ENCODE measurements around the gene VPS26A.
A peak's percentile ranks its signal among the peaks of the same experiment; 100 is the strongest.

The VPS26A gene

DNA sequence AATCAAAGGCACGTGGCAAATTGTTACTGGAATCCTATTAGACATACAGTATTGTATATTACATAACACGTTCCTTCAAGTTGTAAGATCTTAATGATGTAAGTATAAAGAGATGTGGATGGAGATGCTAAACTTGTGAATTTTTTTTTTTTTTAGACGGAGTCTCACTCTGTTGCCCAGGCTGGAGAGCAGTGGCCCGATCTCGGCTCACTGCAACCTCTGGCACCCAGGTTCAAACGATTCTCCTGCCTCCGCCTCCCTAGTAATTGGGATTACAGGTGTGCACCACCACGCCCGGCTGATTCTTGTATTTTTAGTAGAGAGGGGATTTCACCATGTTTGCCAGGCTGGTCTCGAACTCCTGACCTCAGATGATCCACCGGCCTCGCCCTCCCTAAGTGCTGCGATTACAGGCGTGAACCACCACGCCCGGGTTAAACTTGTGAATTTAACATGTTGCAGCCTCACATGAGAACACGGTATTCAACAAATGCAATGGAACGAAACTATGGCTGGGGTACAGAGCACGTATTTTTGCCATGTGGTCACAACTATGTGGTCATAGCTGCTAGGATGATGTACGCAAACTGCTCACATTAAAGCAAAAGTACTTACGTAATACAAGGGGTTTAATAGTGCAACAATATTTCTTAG, 55.2 kb downstream of the VPS26A start:
- no peak for DNase-seq

- DNase-seq: peak; percentile 63
Observed at GRCh38 chr10:69179743-69180524, 56.0 kb downstream of the VPS26A start, which contains the start of gene SUPV3L1. TSS of gene SUPV3L1 (plus strand) at chr10:69180234. CDS start at chr10:69180292, 58 bp downstream.

- no peak for DNase-seq
Observed at GRCh38 chr10:69180525-69181204, 56.7 kb downstream of the VPS26A start.

- DNase-seq: no peak
Observed at GRCh38 chr10:69181433-69181832, 57.5 kb downstream of the VPS26A start.

DNA sequence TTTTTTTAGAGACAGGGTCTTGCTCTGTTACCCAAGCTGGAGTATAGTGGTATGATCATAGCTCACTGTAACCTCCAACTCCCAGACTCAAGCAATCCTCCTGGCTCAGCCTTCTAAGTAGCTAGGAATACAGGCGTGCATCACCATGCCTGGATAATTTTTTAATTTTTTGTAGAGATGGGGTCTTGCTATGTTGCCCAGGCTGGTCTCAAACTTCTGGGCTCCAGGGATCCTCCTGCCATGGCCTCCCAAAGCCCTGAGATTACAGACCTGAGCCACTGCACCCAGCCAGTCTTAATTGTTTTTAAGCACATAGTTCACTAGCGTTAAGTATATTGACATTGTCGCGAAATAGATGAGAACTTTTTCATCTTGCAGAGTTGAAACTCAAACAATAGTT, 58.0 kb downstream of the VPS26A start:
- DNase-seq: no peak

GRCh38 chr10:69186524-69186923, 62.5 kb downstream of the VPS26A start:
- DNase-seq: no peak

GRCh38 chr10:69201045-69201444, 77.1 kb downstream of the VPS26A start:
- DNase-seq: no peak

- no peak for DNase-seq
Observed at GRCh38 chr10:69202332-69202731, 78.4 kb downstream of the VPS26A start.

DNA sequence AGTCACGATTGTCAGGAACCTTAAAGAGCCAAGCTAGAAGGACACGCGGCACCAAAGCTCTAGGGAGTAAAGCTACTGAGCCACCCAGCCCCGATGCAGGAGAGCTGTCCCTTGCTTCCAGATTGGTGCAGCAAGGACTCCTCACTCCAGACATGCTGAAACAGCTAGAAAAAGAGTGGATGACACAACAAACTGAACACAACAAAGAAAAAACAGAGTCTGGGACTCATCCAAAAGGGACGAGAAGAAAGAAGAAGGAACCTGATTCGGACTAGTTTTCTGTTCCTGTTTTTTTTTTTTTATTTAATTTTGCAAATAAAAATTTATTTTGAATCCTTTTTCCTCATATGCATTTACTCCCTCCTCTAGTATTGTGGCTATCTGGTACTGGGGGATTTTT, 84.8 kb downstream of the VPS26A start:
- DNase-seq: no peak

- no peak for DNase-seq
Observed at GRCh38 chr10:69209787-69210484, 86.0 kb downstream of the VPS26A start.

DNA sequence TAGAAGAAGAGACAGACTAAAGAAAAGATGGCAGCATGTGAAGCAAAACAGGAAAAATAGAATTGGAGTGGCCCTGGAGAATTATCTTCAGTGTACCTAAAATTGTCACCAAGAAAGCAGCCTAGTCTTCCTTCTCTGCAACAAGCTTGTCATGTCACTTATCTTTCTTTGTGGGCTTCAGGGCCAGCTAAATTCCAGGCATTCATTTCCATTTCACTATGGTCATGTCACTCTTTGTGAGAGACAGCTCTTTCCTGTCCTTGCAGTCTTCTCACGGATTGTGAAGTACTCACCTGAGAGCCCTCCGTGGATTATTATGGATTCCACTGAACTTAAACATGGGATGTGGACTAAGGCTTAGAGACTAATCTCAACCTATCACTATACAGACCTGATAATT, 87.1 kb downstream of the VPS26A start:
- DNase-seq: no peak

DNA sequence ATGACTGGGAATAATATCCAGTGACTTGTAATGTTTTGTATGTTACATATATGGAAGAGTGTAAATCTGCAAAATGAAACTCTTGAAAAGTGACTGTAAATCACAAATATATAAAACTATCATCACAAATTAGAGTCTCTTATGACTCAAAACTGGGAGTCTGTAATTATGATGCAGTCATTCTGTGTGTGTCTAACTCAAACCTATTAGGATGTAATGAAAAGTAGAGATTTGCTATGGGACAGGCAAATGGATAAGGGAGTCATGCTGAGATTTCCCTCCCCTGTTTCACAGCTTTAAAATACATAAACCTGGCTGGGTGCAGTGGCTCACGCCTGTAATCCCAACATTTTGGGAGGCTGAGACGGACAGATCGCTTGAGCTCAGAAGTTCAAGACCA, 87.5 kb downstream of the VPS26A start:
- no peak for DNase-seq

GRCh38 chr10:69213591-69214311, 89.8 kb downstream of the VPS26A start:
- DNase-seq: no peak

- DNase-seq: no peak
Observed at GRCh38 chr10:69214666-69215131, 90.7 kb downstream of the VPS26A start.

GRCh38 chr10:69215405-69216171, 91.6 kb downstream of the VPS26A start:
- no peak for DNase-seq

DNA sequence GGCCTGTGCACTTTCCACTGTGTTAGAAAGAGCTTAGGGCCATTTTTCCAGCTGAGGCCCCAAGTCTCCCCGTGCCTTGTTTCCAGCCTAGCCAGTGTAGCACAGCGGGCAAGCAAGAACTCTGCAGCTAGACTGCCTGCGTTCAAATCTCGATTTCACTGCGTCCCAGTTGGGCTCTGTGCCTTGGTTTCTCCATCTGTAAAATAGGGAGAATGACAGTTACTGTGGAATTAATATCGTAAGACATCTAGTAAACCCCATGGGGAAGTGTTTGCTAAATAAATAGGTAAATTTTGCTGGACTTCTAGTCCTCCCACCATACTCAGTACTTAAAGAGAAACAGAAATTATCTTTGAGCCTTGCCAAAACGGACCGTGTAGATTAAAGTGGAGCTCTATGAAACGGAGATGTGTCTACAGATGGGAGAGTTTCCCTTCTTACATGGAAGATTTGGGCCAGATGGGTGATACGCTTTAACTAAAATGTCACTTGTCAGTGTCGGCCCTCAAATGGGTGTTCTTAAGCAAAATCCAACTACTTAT, 92.7 kb downstream of the VPS26A start:
- no peak for DNase-seq

GRCh38 chr10:69217119-69217754, 93.3 kb downstream of the VPS26A start:
- DNase-seq: no peak

DNA sequence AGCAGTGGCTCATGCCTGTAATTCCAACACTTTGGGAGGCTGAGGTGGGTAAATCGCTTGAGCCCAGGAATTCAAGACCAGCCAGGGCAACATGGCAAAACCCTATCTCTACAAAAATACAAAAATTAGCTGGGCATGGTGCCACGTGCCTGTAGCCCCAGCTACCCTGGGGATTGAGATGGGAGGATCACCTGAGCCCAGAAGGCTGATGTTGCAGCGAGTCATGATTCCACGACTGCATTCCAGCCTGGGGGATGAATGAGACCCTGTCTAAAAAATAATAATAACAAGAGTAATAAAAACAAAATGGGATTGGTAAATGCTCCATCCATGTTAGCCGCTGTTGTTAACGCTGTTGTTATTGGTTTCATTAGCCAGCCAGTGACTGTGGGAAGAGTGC, 94.9 kb downstream of the VPS26A start:
- no peak for DNase-seq

- no peak for DNase-seq
Observed at GRCh38 chr10:69220041-69220451, 96.1 kb downstream of the VPS26A start, which contains the start of gene HKDC1. TSS of gene HKDC1 (plus strand) at chr10:69220332. CDS start at chr10:69220436, 104 bp downstream.

GRCh38 chr10:69220507-69220906, 96.5 kb downstream of the VPS26A start:
- no peak for DNase-seq

Data from NCI-H2029 treated with DMSO at 0.1 percent for 48 hours (cell line).